22Rv1 (cell line): ENCODE measurements around the gene C6orf141.

ENCODE experiments used
- ZFX ChIP-seq: fragments of 450-650 bp; IDR thresholded peaks from 2 replicates; pipeline ENCODE4 v1.6.1; 2017; ENCODE audit warnings: antibody characterized with exemption, borderline replicate concordance
- TF ChIP-seq, protein P1 (sequence below): fragments of 450-650 bp; IDR thresholded peaks from 2 replicates; pipeline ENCODE4 v1.5.1; 2017; ENCODE audit warnings: mild to moderate bottlenecking

DNA sequence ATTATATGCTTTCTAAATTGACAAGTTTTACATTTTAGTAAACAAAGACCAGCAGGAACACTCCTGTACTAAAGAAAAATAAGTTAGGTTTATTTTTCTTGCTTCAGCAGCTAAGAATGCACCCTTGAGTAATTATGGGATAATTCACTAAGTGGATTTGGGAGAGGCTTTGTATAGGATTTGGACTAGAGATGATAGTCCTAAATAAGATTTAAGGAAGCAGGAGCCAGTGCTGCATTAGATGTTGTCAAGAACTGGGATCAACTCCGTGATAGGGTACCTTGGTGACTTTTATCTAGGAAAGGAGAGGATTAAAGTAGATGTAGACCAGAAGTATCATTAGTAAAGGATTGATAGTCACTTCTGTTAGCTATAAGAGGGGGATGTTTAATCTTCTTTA lies 4.1 kb upstream of the C6orf141 start:
- TF ChIP-seq, protein P1, sequence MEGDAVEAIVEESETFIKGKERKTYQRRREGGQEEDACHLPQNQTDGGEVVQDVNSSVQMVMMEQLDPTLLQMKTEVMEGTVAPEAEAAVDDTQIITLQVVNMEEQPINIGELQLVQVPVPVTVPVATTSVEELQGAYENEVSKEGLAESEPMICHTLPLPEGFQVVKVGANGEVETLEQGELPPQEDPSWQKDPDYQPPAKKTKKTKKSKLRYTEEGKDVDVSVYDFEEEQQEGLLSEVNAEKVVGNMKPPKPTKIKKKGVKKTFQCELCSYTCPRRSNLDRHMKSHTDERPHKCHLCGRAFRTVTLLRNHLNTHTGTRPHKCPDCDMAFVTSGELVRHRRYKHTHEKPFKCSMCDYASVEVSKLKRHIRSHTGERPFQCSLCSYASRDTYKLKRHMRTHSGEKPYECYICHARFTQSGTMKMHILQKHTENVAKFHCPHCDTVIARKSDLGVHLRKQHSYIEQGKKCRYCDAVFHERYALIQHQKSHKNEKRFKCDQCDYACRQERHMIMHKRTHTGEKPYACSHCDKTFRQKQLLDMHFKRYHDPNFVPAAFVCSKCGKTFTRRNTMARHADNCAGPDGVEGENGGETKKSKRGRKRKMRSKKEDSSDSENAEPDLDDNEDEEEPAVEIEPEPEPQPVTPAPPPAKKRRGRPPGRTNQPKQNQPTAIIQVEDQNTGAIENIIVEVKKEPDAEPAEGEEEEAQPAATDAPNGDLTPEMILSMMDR = no peak
- TF ChIP-seq ZFX = no peak
